ENCODE results near the gene CSF1R. TPM values are rescaled to one million over a fixed set of nuclear protein-coding genes. Genes with fewer than 3 reads are reported as not detected.
A peak's percentile ranks its signal among the peaks of the same experiment; 100 is the strongest.

CSF1R gene
- total RNA-seq, 1 donor: under 0.01 TPM

- DNase-seq (ENCODE audit: low read depth): no peak
- no peak overlapping the region for H3K4me3 ChIP-seq (ENCODE audit: low read depth, low read length)
- TF ChIP-seq CTCF (IDR thresholded peaks at IDR 0.05; ENCODE audit: insufficient read depth, low read length): no peak
Observed at GRCh38 chr5:150109921-150110320, 23.6 kb upstream of the CSF1R start.

- no peak for DNase-seq (ENCODE audit: low read depth)
- H3K4me3 ChIP-seq (ENCODE audit: low read depth, low read length): no peak overlapping the region
- TF ChIP-seq CTCF (IDR thresholded peaks at IDR 0.05; ENCODE audit: insufficient read depth, low read length): no peak
Observed at GRCh38 chr5:150108711-150109514, 22.6 kb upstream of the CSF1R start.

GRCh38 chr5:150107909-150108447, 21.6 kb upstream of the CSF1R start:
- TF ChIP-seq CTCF (IDR thresholded peaks at IDR 0.05; ENCODE audit: insufficient read depth, low read length): no peak
- DNase-seq (ENCODE audit: low read depth): peak; percentile 27
- H3K4me3 ChIP-seq (ENCODE audit: low read depth, low read length): no peak overlapping the region

DNA sequence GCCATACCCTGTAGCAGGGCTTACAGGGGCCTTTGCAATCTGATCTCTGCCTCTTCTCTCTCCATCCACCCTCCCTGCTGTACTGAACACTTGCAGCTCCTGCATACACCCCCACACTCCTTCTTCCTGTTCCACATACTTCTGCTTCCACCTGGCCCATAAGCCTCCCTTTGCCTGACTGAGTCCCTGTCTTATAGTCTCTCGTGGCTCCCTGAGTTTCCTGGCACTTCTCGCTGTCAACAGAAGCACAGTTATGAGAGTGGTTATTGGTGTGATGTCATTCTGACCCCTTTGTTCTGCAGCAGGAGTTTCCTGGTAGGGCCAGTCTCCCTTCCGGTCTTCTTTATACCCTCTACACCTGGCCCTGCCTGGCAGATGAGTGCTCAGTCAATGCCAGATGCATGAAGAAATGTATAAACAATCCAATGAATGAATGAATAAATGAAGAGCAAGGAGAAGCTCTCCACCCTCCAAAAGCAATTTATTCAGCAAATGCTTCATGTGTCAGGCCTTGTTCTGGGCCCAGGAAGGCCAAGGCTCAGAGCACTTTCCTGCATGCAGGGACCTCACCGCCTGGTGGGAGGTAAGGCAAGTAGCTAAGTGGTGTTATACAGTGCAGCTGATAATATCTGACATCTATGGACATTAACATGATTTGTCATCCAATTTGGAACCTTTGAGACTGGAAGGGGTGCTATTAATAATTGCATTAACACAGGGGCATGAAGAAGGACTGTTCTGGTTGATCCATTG, 20.5 kb upstream of the CSF1R start:
- DNase-seq (ENCODE audit: low read depth): no peak
- no peak for TF ChIP-seq CTCF (IDR thresholded peaks at IDR 0.05; ENCODE audit: insufficient read depth, low read length)
- H3K4me3 ChIP-seq (ENCODE audit: low read depth, low read length): no peak overlapping the region

DNA sequence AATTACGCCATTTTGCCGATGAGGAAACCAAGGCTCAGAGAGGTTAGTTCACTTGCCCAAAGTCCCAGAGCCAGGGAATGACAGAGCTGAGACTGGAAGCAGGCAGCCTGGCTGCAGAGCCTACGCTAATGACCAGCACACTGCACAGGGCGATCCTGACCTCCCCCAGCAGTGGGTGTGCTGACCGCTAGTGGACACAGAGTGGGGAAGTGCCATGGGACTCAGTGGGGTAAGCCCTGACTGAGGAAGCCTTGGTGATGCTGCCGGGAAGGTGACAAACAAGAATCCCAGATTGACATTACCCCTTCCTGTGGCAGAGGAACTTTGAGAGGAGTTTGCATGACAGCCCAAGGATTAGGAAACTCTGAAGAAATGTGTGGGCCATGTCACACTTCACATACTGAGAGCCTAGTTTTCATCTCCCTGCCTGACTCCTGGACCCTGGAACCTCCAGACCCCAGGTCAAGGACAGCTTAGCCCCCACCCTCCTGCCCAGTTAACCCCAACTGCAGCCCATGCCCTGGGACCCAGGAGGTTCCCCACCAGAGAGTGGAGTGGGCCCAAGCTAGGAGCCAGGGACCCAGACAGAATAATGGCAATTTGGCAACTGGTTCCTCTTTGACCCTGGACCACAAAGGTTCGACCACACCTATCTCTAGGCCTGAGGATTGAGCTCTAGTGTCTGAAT, 19.7 kb upstream of the CSF1R start:
- DNase-seq (ENCODE audit: low read depth): no peak
- no peak overlapping the region for H3K4me3 ChIP-seq (ENCODE audit: low read depth, low read length)
- TF ChIP-seq CTCF (IDR thresholded peaks at IDR 0.05; ENCODE audit: insufficient read depth, low read length): no peak

- H3K4me3 ChIP-seq (ENCODE audit: low read depth, low read length): no peak overlapping the region
- TF ChIP-seq CTCF (IDR thresholded peaks at IDR 0.05; ENCODE audit: insufficient read depth, low read length): no peak
- DNase-seq (ENCODE audit: low read depth): no peak
Observed at GRCh38 chr5:150104550-150104870, 18.2 kb upstream of the CSF1R start.
